ENCODE results near the gene AIRE.
"Not testable (repeated sequence)": the region's sequence is repeated elsewhere in the genome, so short reads cannot be mapped to it uniquely, and the experiment has no call there.

AIRE gene

DNA sequence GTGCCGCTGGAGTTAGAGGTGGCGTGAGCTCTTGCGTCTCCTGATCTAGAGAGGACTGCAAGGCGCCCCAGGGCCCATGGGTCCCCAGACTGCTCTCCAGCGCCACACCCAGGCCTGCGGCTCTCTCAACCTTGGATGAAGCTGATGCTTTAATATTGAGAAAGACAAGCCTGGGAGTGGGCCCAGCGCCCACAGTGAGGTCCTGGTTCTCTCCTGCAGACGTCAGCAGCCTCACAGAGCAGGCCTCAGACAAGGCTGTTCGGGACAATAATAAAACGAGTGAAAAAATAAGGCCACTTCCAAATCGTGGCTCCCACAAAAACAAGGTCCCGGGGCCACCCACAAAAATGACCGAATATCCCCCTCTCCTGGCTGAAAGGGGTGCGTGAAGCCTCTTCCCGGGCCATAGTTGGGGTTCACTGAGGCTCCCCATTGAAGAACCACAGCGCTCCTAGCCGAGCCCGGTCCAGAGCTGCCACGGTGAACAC lies 18.0 kb upstream of the AIRE start:
- DNase-seq (ENCODE audit: low read depth in 2 of 2) = no peak

DNA sequence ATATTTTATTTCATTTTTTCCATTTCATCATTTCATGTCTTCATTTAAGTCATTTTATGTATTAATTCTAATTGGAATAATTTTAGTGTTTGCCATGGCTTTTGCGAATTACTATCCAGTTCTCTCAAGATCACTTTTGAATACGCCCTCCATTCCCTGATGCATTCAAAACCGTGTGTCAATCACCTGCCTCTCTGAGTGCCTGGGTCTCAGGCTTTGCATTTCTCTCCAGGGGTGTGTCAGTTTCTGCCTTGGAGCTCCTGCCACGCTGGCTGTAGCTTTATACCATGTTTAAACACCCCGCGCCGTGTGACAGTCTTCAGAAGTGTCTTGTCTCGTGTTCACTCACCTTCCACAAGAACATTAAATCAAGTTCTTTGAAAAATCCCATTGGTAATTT lies 16.6 kb upstream of the AIRE start:
- DNase-seq (ENCODE audit: low read depth in 2 of 2) = no peak

DNA sequence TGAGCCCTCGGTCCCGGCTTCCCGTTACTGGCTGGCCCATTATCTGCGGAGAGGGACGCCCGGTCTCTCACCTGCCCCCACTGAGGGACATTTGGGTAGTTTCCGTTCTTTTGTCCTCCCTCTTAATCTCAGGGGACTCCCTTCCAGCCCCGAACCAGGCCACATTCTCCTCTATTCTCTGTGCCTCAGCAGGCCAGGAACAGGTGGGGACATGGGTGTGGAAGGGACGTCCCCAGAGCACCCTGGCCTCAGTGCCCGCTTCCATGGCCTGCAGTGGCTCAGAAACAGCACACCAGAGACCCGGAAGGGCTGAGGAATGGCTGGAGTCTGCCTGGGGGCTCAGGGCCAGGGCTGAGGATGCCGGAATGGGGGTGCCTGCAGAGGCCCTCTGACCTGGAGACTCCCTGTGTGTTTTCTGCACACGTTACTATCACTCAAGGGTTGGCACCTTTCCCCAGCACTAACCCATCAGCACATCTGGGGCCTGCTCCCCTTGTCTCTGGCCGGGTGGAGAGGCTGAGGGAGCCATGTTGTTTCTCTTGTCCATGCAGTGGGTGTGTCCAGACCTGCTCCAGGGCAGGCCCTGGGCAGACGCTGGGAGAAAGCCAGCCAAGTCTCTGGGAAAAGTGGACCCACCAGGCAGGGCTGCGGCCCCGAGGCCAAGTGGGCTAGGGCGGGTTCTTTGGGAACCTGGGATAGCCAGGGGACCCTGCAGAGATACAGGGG lies 14.0 kb upstream of the AIRE start:
- DNase-seq (ENCODE audit: low read depth in 2 of 2) = no peak

DNA sequence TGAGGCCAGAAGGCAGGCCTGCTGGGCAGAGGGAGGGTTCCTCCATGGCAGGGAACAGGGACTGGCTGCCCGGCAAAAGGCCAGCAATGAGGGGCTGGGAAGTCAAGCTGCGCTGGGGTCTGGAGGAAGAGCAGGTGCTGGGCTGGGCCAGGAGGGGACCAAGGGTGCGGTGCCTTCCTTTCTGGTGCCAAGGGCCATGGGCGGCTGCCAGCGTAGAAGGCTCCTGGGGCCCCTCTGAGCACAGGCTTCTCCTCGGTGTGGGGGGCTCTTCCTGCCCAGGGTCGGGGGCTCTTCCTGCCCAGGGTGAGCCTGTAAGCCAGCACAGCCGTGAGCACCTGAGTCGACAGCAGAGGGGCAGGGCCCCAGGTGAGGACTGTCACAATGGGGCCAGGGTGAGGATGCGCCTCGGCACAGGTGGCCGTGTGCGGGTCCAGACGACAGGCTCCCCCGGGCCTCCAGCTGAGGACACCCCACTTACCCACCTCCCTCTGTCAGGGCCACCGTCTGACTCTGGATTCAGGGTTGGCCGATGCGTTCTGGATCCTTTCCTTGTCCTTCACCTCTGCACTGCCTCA lies 13.3 kb upstream of the AIRE start:
- DNase-seq (ENCODE audit: low read depth in 2 of 2) = no peak

DNA sequence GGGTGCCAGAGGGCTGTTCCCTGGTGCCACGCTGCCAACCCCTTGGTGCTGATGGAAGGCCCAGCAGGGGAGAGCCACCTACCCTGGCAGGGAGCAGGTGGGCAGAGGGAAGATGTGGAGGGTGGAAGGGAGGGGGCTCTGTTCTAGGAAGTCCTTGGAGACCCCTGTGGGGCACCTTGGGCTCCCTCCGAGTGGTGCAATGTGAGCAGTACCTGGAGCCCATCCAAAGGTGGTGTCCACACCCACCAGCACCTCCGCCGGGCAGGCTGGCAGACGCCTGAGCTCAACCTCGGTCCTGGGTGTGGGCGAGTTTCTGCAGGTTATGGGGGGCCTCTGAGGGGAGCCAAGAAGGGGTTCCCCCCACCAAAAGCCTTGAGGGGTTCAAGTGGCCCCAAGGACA lies 12.6 kb upstream of the AIRE start:
- no peak for DNase-seq (ENCODE audit: low read depth in 2 of 2)

DNA sequence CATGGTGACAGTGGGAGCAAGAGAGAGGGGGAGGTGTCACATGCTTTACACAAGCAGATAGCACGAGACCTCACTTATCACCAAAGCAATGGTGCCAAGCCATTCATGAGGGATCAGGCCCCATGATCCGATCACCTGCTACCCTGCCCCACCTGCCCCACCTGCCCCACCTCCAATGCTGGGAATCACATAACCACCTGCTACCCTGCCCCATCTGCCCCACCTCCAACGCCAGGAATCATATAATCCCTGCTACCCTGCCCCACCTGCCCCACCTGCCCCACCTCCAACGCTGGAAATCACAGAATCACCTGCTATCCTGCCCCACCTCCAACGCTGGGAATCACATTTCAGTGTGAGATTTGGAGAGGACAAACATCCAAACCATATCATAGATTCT lies 10.6 kb upstream of the AIRE start:
- no peak for DNase-seq (ENCODE audit: low read depth in 2 of 2)

DNA sequence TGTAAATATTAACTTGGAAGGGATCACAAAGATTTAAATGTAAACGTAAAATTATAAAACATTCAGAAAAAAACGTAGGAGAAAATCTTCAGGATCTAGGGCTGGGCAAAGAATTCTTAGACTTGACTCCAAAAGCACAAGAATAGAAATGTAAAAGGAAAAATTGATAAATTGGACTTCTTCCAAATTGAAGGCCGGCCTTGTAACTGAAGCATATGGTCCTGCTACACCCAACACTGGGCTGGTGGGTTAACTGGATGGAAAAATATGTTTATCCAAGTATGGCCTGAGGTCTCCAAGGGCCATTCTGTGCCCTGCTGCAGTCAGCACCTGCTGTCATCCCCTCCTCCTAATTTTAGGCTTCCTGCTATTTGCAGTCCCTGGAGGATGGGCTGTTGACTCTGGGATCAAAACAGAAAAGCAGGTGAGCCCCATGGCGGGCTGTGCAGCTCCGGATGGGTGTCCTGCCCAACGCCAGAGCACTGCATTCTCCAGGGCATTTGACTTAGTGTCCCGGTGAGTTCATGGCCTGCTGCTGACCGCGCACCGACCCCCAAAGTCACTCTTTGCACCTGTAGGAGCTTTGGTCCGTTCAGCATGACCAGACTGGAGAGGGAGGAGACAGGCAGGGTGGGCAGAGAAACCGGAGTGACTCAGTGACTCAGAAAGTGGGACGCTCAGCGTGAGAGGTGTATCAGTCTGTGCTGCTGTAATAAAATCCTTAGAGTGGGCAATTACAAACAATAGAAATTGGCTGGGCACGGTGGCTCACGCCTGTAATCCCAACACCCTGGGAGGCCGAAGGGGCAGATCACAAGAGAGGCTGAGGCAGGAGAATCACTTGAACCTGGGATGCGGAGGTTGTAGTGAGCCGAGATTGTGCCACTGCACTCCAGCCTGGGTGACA lies 6.1 kb upstream of the AIRE start:
- no peak for DNase-seq (ENCODE audit: low read depth in 2 of 2)

DNA sequence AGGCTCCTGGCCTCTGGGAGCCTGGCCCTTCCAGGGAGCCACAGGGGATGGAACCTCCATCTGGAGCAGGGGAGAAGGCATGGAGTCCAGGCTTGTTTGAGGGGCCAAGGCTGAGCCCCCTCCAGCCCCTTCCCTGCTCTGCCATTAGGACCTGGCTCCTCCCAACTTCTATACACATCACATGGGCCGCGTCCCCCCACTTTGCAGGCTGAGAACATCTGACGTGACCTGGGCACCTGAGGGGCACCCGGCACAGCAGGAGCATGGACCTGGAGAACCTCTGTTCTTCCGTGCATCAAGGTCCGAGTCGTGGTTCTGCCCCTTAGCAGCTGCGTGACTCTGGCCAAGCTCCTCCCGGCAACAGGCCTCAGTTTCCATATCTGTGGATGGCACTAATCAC lies 3.9 kb upstream of the AIRE start:
- DNase-seq (ENCODE audit: low read depth in 2 of 2) = no peak

DNA sequence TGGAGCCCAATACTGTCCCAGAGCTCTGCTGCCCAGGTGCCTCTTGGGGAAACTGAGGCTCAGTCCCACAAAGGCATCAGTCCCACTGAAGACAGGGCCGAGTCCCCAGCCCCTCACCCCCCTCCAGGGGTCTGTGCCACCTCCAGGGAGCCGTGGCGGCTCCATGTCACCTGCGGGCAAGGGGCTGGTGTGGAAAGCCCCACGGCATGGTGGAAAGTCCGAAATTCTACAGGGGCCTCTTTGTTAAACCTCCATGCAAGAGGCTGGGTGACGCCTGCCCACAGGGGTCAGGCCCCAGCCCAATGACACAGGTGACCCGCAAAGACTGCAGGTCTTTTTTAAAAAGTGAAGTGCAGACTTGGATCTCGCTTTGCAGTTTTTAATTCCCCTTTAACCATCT lies 3.3 kb upstream of the AIRE start:
- DNase-seq (ENCODE audit: low read depth in 2 of 2) = no peak

DNA sequence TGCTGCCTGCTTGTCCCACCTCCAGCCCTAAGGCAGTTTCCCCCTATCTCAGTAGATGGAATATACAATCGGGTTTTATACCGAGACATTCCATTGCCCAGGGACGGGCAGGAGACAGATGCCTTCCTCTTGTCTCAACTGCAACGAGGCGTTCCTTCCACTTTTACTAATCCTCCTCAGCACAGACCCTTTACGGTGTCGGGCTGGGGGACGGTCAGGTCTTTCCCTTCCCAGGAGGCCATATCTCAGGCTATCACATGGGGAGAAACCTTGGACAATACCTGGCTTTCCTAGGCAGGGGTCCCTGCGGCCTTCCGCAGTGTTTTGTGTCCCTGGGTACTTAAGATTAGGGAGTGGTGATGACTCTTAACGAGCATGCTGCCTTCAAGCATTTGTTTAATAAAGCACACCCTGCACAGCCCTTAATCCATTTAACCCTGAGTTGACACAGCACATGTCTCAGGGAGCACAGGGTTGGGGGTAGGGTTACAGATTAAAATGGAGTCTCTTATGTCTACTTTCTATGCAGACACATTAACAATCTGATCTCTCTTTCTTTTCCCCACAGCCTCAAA lies 2.4 kb upstream of the AIRE start:
- DNase-seq (ENCODE audit: low read depth in 2 of 2) = not testable (repeated sequence)

DNA sequence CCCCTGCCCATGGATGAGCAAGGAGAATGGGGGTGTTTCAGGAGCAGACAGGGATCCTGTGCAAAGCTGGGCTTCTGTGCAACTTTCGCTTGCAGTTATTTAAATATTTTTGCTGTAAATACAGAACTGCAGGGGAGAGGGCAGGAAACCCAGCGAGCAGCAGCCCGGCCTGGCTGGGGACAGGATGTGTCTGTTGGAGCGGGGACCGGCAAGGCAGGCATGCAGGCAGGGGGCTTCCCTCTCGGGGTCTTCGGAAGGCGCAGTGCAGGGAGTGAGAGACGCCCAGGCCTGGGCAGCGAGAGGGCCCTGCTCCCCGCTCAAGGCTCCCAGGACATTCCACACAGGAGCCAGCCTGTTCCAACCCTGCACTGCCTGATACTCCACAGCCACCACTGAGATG lies 1.7 kb upstream of the AIRE start:
- no peak for DNase-seq (ENCODE audit: low read depth in 2 of 2)

DNA sequence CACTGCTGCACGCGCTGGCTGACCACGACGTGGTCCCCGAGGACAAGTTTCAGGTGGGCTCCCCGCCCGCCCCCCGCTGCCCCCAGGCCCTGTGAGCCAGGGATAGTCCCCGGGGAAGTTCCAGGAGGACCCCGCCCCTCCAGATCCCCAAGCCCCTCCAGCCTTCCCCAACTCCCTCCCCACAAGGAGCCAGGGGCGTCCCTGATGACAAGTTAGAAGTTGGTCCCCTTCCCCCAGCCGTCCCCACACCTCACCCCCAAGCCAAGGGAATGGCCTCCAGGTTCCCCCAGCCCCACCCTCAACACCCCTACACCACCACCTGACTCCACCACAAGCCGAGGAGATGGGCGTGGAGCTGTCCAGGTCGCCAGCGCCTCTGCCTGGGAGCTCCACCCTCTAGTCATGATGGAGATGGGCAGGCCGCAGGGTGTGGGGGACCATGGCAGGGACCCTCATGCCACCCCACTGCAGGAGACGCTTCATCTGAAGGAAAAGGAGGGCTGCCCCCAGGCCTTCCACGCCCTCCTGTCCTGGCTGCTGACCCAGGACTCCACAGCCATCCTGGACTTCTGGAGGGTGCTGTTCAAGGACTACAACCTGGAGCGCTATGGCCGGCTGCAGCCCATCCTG lies 525 bp downstream of the AIRE start:
- DNase-seq (ENCODE audit: low read depth in 2 of 2) = no peak

DNA sequence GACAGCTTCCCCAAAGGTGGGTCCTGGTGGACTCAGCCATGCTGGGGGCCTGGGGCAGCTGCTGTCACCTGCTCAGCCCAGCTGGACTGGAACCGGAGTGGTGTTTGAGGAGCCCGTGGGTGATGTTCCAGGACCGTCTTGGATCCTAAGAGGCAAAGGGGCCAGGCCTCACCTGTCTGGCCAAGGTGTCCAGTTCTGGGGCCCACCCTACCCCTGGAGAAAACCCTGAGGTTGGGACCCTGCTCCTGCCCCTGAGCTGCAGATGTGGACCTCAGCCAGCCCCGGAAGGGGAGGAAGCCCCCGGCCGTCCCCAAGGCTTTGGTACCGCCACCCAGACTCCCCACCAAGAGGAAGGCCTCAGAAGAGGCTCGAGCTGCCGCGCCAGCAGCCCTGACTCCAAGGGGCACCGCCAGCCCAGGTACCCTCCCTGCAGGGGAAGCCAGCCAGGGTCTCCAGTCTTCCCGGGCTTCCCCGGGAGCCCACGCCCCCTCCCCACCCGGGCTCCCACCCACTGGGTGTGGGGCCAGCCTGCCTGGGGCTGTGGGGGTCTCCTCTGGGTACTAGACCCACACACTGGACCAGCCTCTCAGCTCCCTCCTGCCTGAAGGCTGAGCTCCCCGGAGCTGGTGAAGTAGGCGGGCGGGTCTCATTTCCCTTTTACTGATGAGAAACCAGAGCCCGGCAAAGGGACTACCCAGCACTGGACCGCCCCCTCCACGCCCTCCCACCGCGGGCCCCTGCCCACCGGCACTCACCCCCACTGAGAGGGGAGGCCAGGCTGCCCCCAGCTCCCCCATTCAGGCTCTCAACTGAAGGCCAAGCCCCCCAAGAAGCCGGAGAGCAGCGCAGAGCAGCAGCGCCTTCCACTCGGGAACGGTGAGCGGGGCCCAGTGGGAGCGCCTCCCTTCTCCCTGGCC lies 1.3 kb downstream of the AIRE start:
- DNase-seq (ENCODE audit: low read depth in 2 of 2) = no peak

DNA sequence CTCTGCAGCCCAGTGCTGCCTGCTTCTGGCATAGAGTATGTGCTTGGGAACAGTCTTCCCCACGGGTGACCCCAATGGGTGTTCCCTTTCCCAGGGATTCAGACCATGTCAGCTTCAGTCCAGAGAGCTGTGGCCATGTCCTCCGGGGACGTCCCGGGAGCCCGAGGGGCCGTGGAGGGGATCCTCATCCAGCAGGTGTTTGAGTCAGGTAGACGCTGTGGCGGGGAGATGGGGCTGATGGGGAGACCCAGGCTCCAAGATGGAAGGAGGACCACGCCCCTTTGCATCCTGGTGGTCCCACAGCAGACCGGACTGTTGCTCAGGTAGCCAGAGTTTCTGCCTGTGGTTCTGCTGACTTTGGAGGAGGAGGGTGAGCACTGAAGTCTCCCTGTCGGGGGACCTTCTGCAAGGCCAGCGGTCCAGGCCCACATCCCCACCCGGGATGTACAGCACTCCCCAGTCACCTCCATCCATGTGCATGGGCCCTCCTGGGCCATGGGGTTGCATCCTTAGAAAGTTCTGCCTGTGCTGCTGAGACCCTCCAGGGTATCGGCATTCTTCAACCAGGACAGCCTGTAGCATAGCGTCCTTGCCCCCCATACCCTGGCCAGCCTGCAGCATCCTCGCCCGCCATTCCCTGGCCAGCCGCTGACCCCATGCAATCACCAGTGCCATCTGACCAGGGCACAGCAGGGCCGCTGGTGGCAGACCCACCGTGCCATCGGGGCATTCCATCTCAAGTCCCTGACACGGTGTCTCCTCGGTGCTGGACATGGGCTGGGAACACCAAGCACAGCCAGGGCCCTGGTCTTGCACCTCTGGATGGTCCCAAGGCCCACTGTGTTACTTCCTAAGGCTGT lies 2.8 kb downstream of the AIRE start:
- DNase-seq (ENCODE audit: low read depth in 2 of 2) = no peak

DNA sequence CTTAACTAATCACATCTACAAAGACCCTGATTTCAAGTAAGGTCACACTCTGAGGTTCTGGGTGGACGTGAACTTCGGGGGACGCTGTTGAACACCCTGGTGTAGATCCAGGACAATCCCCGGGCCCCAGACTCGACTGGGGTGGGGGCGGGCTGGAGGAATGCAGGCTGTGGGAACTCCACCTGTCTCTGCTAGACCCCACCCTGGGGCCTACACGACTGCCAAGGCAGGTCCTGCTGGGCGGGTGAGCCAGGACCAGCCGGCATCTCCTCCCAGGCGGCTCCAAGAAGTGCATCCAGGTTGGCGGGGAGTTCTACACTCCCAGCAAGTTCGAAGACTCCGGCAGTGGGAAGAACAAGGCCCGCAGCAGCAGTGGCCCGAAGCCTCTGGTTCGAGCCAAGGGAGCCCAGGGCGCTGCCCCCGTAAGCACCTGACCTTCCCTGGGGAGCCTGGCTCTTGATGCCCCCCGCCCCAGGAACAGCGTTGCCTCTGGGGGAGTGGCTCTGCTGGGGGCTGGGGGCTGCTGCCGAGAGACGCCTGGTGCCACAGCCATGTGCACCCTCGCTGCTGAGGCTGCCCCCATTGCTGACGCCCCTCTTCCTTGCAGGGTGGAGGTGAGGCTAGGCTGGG lies 3.8 kb downstream of the AIRE start:
- no peak for DNase-seq (ENCODE audit: low read depth in 2 of 2)

DNA sequence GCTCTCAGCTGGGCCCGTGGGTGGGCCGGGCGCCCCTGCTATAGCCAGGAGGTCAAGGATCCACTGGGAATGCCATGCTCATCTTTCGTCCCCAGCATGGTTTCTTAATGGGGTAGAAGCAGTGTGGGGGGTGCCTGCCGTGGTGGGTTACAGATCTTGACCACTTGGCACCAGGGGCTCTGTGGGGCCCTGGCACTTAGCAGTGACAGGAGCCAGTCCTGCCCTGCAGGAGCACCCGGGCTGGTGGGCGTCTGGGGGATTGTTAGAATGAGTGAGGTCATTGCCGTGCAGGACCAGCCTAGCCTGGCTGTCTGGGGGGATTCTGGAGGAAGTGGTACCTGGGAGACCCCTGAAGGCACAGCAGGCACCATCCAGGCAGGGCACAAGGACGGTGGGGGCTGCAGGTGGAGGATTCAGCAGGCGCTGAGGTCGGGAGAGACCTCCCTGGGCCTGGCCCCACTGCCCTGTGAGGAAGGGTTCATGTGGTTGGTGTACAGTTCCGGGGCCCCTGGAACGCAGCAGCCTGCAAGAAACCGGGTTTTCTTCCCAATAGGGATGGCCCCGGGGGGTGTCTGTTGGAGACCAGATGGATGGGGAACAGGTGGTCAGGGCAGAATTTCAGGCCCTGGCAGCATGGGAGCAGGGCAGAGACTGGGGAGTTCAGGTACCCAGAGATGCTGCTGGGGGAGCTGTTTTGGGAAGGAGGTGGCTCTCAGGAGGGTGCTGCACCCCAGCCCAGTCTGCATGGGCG lies 4.8 kb downstream of the AIRE start:
- no peak for DNase-seq (ENCODE audit: low read depth in 2 of 2)

DNA sequence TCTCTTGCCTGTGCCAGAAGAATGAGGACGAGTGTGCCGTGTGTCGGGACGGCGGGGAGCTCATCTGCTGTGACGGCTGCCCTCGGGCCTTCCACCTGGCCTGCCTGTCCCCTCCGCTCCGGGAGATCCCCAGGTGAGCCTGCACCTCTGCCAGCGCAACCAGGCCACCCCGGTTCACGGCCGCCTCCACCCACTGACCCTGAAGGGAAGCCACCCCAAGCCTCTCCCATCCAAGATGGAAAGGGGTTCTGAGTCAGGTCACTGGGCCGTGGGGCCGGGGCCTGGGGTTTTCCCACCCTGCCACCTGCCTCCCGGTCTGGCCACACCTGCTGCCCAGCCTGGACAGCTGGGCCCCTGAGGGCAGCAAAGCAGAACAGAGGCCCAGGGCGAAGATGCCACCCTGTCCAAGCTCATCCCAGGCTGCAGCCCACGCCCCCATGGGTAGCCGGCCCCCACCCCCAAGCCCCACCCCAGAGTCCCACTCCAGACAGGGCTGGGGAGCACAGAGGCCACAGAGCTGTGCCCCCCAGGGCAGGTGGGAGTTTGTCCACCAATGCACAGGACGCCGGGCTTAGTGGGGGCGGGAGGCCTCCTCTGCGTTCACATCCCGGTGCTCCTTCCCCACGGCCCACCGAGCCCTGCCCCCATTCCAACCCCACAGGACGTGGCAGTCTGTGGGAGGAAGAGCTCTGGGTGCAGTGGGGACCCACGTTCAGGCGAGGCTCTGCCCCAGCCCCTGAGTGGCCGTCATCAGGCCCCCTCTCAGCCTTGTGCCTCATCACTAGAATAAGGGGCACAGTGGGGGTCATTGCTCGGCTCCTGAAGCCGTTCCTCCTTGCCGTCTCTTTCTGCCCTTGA lies 5.6 kb downstream of the AIRE start:
- no peak for DNase-seq (ENCODE audit: low read depth in 2 of 2)

Data from stimulated activated CD8-positive, alpha-beta memory T cell treated with anti-CD3 and anti-CD28 coated beads, Interleukin-7, amount 100 ng/mL, for 4 hours (primary cell).